ENCODE data around the gene ZNF189. TPM values are rescaled to one million over a fixed set of nuclear protein-coding genes. Genes with fewer than 3 reads are reported as not detected.

The ZNF189 gene
- total RNA-seq, 1 donor from 2014 or later = 17.3 TPM

DNA sequence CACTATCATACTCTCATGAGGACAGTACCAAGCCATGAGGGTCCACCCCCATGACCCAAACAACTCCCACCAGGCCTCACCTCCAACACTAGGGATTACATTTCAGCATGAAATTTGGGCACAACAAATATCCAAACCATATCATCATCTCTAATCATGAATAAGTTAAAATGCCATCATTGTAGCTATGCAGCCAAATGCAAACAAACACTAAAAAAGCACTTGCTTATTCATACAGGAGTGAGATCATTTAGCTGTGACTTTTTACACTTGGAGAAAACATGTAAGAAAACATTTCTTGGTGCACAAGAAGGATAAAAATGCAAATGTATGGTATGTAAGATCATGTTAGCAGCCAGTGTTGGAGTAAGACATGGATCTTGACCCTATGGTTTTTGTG is 38.0 kb upstream of the ZNF189 start:
- Mint-ChIP-seq H3K4me1 (ENCODE audit: unreplicated experiment) (no peaks in the 10 kb centered on the region), H3K27me3 (ENCODE audit: unreplicated experiment) (peaks cover 5% of the 10 kb centered on the region), H3K27ac (ENCODE audit: unreplicated experiment) (no peak overlapping the region), H3K4me3 (ENCODE audit: unreplicated experiment) (no peak overlapping the region), H3K36me3 (ENCODE audit: unreplicated experiment) (no peaks in the 10 kb centered on the region), H3K9me3 (ENCODE audit: unreplicated experiment) (no peaks in the 10 kb centered on the region)
- TF ChIP-seq, protein P1, sequence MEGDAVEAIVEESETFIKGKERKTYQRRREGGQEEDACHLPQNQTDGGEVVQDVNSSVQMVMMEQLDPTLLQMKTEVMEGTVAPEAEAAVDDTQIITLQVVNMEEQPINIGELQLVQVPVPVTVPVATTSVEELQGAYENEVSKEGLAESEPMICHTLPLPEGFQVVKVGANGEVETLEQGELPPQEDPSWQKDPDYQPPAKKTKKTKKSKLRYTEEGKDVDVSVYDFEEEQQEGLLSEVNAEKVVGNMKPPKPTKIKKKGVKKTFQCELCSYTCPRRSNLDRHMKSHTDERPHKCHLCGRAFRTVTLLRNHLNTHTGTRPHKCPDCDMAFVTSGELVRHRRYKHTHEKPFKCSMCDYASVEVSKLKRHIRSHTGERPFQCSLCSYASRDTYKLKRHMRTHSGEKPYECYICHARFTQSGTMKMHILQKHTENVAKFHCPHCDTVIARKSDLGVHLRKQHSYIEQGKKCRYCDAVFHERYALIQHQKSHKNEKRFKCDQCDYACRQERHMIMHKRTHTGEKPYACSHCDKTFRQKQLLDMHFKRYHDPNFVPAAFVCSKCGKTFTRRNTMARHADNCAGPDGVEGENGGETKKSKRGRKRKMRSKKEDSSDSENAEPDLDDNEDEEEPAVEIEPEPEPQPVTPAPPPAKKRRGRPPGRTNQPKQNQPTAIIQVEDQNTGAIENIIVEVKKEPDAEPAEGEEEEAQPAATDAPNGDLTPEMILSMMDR (IDR thresholded peaks at IDR 0.05) = no peak
- no peak for DNase-seq (ENCODE audit: extremely low spot score, unreplicated experiment)

DNA sequence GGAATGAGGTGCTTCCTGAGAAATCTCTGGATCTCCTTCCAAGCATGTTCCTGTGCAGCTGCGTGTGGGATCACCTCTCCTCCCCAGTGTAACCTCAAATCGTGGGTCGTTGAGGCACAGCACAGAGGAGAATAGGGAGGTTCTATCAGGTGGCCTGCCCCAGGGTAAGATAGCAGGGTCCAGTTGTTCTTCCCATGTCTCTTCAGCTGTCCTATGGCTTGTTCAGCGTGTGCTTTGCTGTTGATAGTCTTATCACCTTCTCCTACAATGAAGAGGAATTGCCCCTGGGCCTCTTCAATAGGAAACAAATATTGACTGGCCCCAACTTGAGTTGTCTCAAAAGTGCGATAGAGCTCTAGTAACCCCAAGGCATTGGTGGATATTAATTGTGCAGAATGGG is 36.2 kb upstream of the ZNF189 start:
- no peaks in the 10 kb centered on the region for H3K4me1 Mint-ChIP-seq (ENCODE audit: unreplicated experiment)
- TF ChIP-seq, protein P1 (IDR thresholded peaks at IDR 0.05) = no peak
- H3K36me3 Mint-ChIP-seq (ENCODE audit: unreplicated experiment) = no peaks in the 10 kb centered on the region
- DNase-seq (ENCODE audit: extremely low spot score, unreplicated experiment) = no peak
- no peak overlapping the region for H3K27ac Mint-ChIP-seq (ENCODE audit: unreplicated experiment)
- no peaks in the 10 kb centered on the region for H3K9me3 Mint-ChIP-seq (ENCODE audit: unreplicated experiment)
- peaks cover 5% of the 10 kb centered on the region for H3K27me3 Mint-ChIP-seq (ENCODE audit: unreplicated experiment)
- H3K4me3 Mint-ChIP-seq (ENCODE audit: unreplicated experiment) = no peak overlapping the region

DNA sequence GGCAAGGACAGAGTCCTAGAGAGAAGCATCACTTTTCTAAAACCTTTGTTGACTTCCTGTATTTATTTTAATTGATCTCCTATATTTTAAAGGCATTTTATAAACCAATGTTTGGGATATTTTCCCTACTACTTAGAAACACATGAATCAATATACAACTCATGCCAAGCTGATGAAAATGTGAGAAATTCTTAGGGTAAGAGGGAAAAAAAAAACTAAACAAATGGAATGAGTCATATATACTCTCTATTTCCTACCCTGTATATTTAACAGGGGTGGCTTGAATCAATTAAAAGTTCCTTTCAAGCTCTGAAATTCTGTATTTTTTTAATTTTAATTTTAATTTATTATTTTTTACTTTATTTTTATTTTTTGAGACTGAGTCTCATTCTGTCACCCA is 33.5 kb upstream of the ZNF189 start:
- Mint-ChIP-seq H3K36me3 (ENCODE audit: unreplicated experiment) (no peaks in the 10 kb centered on the region), H3K27me3 (ENCODE audit: unreplicated experiment) (peaks cover 5% of the 10 kb centered on the region), H3K4me1 (ENCODE audit: unreplicated experiment) (no peaks in the 10 kb centered on the region), H3K4me3 (ENCODE audit: unreplicated experiment) (no peak overlapping the region), H3K27ac (ENCODE audit: unreplicated experiment) (no peak overlapping the region), H3K9me3 (ENCODE audit: unreplicated experiment) (no peaks in the 10 kb centered on the region)
- TF ChIP-seq, protein P1 (IDR thresholded peaks at IDR 0.05) = no peak
- DNase-seq (ENCODE audit: extremely low spot score, unreplicated experiment) = no peak

DNA sequence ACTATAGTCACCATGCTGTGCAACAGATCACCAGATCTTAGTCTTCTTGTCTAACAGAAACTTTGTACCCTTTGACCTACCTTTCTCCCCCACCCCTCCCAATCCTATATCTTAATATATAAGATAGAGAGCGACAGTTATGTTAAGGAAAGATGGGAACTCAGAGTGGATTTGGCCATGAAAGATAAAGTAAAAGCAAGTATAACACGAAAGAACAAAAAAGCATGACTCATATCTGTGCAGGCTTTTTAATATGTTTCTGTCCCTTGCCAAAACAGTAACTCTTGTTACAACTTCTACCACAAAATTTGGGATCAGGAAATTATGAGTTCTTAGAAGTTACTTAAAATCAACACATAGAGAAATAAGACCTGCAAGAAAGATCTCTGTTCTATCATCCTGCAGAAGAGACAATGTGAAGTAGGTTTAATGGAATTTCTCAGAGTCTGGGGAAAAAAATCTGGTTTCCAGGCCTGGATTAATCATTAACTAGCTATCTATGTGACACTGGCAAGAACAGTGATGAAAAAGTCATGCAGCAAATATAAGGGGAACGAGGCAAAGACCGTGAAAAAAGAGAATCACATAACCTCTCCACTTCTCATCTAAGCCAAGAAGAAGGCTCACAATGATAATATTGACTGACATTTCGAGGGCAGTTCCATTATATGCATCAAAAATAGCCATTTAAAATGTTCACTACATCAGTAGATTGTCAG is 32.5 kb upstream of the ZNF189 start:
- H3K36me3 Mint-ChIP-seq (ENCODE audit: unreplicated experiment) = no peaks in the 10 kb centered on the region
- no peaks in the 10 kb centered on the region for H3K4me1 Mint-ChIP-seq (ENCODE audit: unreplicated experiment)

DNA sequence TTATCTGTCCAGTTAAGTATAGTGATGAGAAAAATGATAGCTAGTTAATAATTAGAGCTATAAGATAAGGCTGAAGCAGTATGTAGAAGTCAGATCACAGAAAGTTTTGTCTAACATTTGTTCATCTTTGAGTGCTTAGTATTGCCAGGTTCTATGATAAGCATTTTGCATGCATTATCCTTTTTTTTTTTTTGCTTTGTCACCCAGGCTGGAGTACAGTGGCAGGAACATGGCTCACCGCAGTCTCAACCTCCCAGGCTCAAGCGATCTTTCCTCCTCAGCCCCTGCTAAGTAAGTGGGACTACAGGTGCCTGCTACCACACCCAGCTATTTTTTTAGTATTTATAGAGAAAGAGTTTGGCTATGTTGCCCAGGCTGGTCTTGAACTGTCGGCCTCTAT is 31.3 kb upstream of the ZNF189 start:
- H3K4me3 Mint-ChIP-seq (ENCODE audit: unreplicated experiment) = no peak overlapping the region
- no peaks in the 10 kb centered on the region for H3K4me1 Mint-ChIP-seq (ENCODE audit: unreplicated experiment)
- TF ChIP-seq, protein P1 (IDR thresholded peaks at IDR 0.05) = no peak
- H3K36me3 Mint-ChIP-seq (ENCODE audit: unreplicated experiment) = no peaks in the 10 kb centered on the region
- H3K9me3 Mint-ChIP-seq (ENCODE audit: unreplicated experiment) = no peaks in the 10 kb centered on the region
- DNase-seq (ENCODE audit: extremely low spot score, unreplicated experiment) = no peak
- peaks cover 7% of the 10 kb centered on the region for H3K27me3 Mint-ChIP-seq (ENCODE audit: unreplicated experiment)
- no peak overlapping the region for H3K27ac Mint-ChIP-seq (ENCODE audit: unreplicated experiment)

More for the DNA sequence above, 32.5 kb upstream of the ZNF189 start:
- Mint-ChIP-seq H3K27me3 (ENCODE audit: unreplicated experiment) (peaks cover 6% of the 10 kb centered on the region), H3K27ac (ENCODE audit: unreplicated experiment) (no peak overlapping the region), H3K9me3 (ENCODE audit: unreplicated experiment) (no peaks in the 10 kb centered on the region), H3K4me3 (ENCODE audit: unreplicated experiment) (no peak overlapping the region)
- TF ChIP-seq, protein P1 (IDR thresholded peaks at IDR 0.05) = no peak
- no peak for DNase-seq (ENCODE audit: extremely low spot score, unreplicated experiment)
